Measurements from ENCODE around the gene ZNF789. TPM values are rescaled to one million over a fixed set of nuclear protein-coding genes. Genes with fewer than 3 reads are reported as not detected.
"Not testable (repeated sequence)": the region's sequence is repeated elsewhere in the genome, so short reads cannot be mapped to it uniquely, and the experiment has no call there.

ZNF789 gene
- total RNA-seq, 1 donor from 2014 or later = 25.3 TPM

DNA sequence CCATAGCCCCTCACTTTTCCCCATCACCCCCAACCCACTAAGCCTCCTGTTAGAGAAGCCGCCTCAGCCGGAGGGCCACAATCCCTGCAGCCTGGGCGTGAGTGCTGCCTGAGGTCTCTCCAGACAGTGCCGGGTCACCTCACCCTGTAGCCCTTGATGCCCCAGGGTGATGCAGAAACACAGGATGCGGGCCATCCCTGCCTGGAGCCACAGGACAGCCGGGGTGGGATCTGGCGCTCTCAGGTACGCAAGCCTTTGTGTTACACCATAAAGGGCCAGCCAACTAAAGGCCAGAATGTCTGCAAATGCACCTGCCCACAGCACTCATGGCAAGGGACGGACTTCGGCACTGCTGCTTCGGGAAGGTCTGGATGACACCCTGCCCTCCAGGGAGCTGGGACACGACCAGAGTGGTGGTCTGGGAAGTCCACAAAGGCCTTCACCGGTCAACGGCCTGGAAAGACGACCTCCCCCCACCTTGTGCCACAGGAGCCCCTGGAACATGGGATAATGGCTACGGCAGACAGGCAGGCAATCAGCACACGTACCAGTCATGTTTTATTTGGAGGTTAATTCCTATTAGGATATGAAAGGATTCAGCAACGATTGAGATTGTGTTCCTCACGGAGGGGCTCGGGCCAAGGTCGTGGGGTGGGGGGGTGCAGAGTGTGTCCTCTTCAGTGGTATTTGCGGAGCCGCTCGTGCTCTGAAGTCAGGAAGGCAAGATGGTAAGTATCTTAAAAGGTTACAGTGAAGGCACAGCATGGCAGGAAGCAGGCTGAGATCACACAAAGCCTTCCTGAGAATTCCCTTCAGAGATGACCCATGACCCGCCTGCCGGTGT lies 14.8 kb upstream of the ZNF789 start:
- DNase-seq = no peak

DNA sequence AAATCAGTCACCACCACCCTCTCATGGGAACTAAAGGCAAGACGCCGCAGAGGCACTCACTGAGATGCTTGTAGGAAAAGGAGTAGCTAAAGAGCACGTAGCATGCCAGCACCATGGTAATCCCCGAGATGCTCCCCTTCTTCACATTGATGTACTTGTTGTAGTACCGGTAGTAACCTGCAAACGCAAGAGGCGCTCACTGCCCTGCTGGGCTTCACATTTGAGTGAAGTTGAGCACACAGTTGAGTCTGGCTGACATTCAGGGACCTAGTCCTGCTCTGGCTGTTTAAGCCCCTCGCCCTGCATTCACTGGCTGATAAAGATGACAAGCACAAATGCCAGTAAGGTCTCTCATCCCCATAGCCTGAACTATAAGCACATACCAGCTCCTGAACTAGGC lies 13.6 kb upstream of the ZNF789 start:
- no peak for DNase-seq

DNA sequence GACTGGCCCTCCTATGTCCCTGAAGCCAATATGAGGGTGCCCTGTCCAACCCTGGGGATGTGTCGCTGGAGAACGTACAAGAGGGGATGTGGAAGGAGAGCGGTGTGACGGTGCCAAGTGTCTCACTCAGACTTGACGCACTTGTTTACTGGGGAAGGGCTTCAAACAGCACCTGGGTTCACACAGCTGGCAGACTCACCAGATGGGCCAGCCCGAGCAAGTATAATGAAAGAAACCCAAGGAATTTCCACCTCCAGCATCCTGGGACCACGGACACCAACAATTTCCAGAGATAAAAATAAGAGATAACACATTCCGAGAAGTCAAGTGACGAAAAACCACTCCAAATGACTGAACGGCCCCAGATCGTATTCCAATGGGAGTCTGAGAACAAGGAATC lies 12.0 kb upstream of the ZNF789 start:
- DNase-seq = no peak

DNA sequence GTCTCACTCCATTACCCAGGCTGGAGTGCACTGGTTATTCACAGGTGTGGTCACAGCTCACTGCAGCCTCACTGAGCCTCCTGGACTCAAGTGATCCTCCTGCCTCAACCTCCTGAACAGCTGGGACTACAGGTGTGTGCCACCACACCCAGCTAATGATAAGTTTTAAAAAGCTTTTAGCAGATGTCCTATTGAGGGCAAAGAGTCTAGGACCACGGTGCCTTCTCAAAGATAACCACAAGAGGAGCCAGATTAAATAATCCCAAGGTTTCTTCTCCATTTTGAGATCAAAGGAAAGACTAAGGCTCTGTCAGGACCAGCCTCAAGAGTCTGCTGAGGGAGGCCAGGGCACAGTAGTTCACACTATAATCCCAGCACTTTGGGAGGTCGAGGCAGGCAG lies 11.5 kb upstream of the ZNF789 start:
- DNase-seq = no peak

DNA sequence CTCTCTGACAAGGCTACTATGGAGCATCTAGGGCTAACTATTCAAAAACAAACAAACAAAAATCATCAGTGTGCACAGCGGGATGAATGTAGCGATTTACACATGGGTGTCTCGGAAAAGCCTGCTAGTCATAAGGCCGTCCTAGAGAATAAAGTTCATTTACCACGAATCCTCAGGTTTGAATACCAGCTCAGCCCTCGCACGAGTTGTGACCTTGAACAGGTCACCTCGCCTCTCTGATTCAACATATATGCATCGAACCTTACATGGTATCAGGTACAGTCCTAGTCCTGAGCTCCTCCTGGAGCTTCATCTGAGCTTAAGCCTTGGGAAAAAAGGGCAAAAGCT lies 7.3 kb upstream of the ZNF789 start:
- DNase-seq = no peak

GRCh38 chr7:99468336-99468918 lies 4.3 kb upstream of the ZNF789 start:
- DNase-seq = no peak

GRCh38 chr7:99469381-99470065 lies 3.2 kb upstream of the ZNF789 start:
- no peak for DNase-seq

DNA sequence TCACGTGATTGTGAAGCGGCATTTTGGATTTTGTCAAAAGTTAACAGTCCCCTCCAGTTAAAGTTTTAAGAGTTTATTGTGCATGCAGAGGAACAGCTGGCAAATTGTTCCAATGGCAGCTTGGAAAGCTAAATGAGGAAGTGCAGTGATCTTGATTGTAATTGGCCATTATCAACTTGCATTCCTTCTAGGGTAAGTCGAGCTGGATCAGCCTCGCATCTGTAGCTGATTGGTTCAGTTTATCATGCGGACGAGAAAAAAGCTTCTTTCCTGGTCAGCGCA lies 566 bp downstream of the ZNF789 start:
- no peak for DNase-seq

DNA sequence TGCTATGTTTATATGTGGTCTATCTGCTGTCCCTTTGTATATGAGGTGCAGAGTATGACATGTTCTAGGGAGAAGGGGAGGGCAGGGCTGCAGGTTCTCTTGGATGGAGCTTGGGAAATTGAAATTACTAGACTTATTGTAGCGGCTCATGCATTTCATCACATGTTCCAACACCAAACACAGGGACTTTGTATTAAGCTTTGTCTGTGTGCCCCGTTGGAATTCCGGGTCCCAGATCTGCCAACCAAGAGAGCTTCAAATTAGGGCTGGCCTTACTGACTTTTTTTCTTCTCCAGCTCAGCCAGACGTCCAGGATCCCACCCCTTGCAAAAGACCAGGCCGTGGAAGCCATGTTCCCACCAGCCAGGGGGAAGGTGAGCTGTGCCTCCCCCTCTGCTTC lies 3.4 kb downstream of the ZNF789 start:
- no peak for DNase-seq

GRCh38 chr7:99478464-99479440 lies 6.1 kb downstream of the ZNF789 start:
- DNase-seq = no peak

- no peak for DNase-seq
Measured at GRCh38 chr7:99485094-99485493, 12.4 kb downstream of the ZNF789 start.

GRCh38 chr7:99489235-99489634 lies 16.5 kb downstream of the ZNF789 start:
- DNase-seq = no peak

GRCh38 chr7:99490878-99491277 lies 18.2 kb downstream of the ZNF789 start:
- no peak for DNase-seq

- no peak for DNase-seq
Measured at GRCh38 chr7:99493823-99494222, 21.1 kb downstream of the ZNF789 start.

DNA sequence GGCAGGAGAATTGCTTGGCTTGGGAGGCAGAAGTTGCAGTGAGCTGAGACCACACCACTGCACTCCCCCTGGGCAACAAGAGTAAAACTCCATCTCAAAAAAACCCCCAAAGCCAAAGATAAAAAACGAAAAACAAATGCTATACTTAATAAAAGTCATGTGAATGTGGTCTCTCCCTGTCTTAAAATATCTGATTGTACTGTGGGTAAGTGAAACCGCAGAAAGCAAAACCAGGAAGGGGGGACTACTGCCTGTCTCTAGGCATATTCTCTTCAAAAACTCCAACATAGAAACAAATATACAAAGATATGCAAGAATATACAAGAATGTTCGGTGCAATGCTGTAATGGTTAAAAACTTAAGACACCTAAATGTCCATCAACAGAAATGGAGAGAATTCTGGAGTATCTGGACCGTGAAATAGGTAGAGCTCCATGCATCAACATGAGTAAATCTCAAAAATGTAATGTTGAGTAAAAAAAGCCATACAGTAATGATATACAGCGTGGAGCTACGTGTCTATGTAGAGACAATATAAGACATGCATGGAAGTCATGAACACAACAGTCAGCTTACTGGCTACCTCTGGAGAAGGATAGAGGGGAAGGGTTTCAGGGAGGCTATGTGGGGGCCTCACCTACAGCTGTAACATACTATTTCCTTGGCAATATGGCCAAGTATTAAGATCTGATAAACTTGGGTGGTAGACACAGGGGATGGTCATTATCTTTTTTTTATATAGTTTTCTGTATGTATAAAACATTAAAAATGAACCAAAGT lies 25.3 kb downstream of the ZNF789 start:
- DNase-seq = no peak

DNA sequence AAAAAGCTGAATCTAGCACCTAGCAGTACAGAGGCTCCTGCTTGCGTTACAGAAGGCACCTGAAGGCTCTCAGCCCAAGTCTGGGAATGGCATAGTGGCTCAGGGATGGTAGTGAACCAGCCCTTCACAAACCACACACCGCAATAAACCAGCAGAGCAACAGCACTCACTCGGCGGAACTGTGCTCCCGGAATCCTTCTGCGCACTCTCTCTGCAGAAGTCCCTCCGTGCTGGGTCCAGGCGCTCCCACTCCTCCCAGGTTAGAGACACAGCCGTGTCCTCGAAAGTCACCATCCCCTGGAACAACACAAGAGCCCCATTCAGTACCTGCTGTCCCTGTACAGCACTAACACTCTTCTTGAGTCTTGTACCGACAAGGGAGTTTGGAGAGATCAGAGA lies 25.9 kb downstream of the ZNF789 start:
- no peak for DNase-seq

DNA sequence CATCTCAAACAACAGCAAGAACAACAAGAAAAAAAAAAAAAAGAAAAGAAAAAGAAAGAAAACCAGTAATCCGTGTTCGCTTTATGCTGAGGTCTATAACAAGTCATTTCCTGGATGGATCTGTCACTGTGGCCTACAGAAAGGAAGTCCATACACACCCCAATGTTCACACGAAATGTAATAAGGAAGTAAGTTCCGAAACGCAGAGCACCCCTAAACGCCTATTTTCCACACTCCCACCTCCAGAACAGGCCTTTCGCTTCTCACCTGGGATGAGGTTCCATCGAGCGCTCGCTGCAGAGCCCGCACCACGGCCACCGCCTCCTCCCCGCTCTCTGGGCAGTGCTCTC lies 26.7 kb downstream of the ZNF789 start:
- DNase-seq = no peak

DNA sequence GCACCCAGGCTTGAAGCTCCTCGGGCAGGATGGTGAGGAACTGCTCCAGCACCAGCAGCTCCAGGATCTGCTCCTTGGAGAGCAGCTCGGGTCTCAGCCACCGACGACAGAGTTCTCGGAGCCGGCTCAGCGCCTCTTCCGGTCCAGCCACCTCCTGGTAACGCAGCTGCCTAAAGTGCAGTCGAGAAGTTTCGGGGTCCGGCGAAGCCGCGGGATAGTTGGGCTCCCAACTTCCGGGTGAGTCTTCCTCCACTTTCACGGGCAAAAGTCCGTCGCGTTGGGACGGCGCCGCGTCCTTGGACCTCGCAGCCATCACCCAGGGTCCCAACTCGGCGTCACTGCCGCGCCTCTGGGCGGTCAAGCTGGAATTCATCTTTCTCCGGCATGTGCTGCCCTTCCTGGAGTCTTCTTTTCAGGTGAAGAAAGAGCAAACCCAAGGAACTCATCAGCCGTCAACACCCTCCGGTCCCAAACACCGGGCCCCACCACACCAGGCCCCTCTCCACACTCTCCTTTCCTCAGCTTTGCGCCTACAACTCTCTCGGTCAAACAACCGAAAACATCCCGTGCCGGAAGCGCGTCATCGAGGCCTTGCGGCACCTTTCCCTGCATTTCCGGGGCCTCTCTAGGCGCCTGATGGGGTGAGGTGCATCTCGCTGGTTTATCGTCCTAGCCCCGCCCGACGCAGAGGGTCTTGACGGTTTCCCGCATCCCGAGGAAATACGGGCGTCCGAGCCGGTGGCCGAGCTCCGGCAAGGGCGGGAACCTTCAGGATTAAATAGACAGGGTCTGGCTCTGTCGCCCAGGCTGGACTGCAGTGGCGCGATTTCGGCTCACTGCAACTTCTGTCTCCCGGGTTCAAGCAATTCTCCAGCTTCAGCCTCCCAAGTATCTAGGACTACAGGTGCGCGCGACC lies 27.3 kb downstream of the ZNF789 start, which contains the start of gene ZNF394:
TSS of gene ZNF394 (minus strand) at position 561 of the 916 bp plus-strand sequence. CDS start at position 373, 188 bp downstream.
- DNase-seq = peak; percentile 91

- DNase-seq = no peak
Measured at GRCh38 chr7:99500637-99501009, 27.9 kb downstream of the ZNF789 start.

- not testable (repeated sequence) for DNase-seq
Measured at GRCh38 chr7:99501236-99501635, 28.5 kb downstream of the ZNF789 start.

GRCh38 chr7:99504281-99504602 lies 31.6 kb downstream of the ZNF789 start:
- no peak for DNase-seq
